SK-N-SH (cell line): ENCODE results near the gene GPR18. TPM values are rescaled to one million over a fixed set of nuclear protein-coding genes. Genes with fewer than 3 reads are reported as not detected.

Experiments
- CTCF ChIA-PET: fragments of 300-600, 350-600 bp; formaldehyde crosslinking; extraction: SDS; loops from one replicate; lab custom pipeline; 2021; lab: Yijun Ruan, JAX
- POLR2A ChIA-PET: fragments of 350-600 bp; sonication (Branson Sonifier 250); formaldehyde crosslinking; extraction: SDS; loops from one replicate; lab custom pipeline; 2020; ENCODE audit warnings: antibody characterized with exemption, inconsistent platforms; lab: Yijun Ruan, JAX
- DNase-seq: peaks from one replicate; pipeline ENCODE4 v3.0.0; 2012
- H2AFZ ChIP-seq: fragments of 200-600 bp; sonication (generic); 2 replicates; pipeline ENCODE4 v1.8.1; 2016; ENCODE audit warnings: antibody characterized with exemption, mild to moderate bottlenecking, low read depth
- H3F3A ChIP-seq: fragments of 200-600 bp; sonication (generic); replicated peaks from 2 replicates; pipeline ENCODE3; 2016; ENCODE audit warnings: antibody characterized with exemption, mild to moderate bottlenecking; ENCODE audit not compliant: insufficient read depth
- H3K27ac ChIP-seq, 2 experiments: fragments of 200-500 bp in 1 of 2; fragments of 200-600 bp in 1 of 2; sonication (Bioruptor generic) in 1 of 2; sonication (generic), shearing (Covaris generic) in 1 of 2; 2 replicates each; pipeline versions ENCODE4 v1.5.1 to v1.6.1; 2014 to 2016; ENCODE audit warnings: low read depth in 2 of 2, inconsistent platforms in 1 of 2, low read length in 1 of 2, mild to moderate bottlenecking in 1 of 2, mixed read lengths in 1 of 2
- H3K27me3 ChIP-seq: fragments of 200-600 bp; sonication (generic), shearing (Covaris generic); 2 replicates; pipeline ENCODE4 v1.6.1; 2016; ENCODE audit warnings: mixed run types; ENCODE audit not compliant: insufficient read depth
- H3K36me3 ChIP-seq, 2 experiments: fragments of 200-500 bp in 1 of 2; fragments of 200-600 bp in 1 of 2; sonication (Bioruptor generic) in 1 of 2; sonication (generic) in 1 of 2; replicated peaks in 1 of 2; 2 replicates each; pipeline versions ENCODE3 to v1.5.1; 2014 to 2016; ENCODE audit warnings: low read length in 1 of 2, mild to moderate bottlenecking in 1 of 2; ENCODE audit not compliant: insufficient read depth in 2 of 2, control insufficient read depth in 1 of 2
- H3K4me1 ChIP-seq, 2 experiments: fragments of 200-500 bp in 1 of 2; fragments of 200-600 bp in 1 of 2; sonication (Bioruptor generic) in 1 of 2; sonication (generic), shearing (Covaris generic) in 1 of 2; 2 replicates each; pipeline versions ENCODE4 v1.5.1 to v1.6.1; 2014 to 2016; ENCODE audit warnings: low read depth in 1 of 2, low read length in 1 of 2, mixed run types in 1 of 2; ENCODE audit not compliant: insufficient read depth in 2 of 2, control insufficient read depth in 1 of 2
- H3K4me2 ChIP-seq: fragments of 200-600 bp; sonication (generic), shearing (Covaris generic); 2 replicates; pipeline ENCODE4 v1.6.1; 2017; ENCODE audit warnings: mixed run types
- H3K4me3 ChIP-seq, 2 experiments: fragments of 200-500 bp in 1 of 2; fragments of 200-600 bp in 1 of 2; sonication (Bioruptor generic) in 1 of 2; sonication (generic), shearing (Covaris generic) in 1 of 2; 2 replicates each; pipeline versions ENCODE4 v1.5.1 to v1.8.1; 2014 to 2016; ENCODE audit warnings: low read depth in 2 of 2, inconsistent platforms in 1 of 2, low read length in 1 of 2, mild to moderate bottlenecking in 1 of 2, mixed read lengths in 1 of 2, moderate library complexity in 1 of 2
- H3K79me2 ChIP-seq: fragments of 200-600 bp; sonication (generic); 2 replicates; pipeline ENCODE4 v1.8.1; 2017; ENCODE audit warnings: mild to moderate bottlenecking; ENCODE audit not compliant: insufficient read depth
- H3K9ac ChIP-seq: fragments of 200-600 bp; sonication (generic); 2 replicates; pipeline ENCODE4 v1.6.1; 2017; ENCODE audit warnings: mixed run types
- H3K9me2 ChIP-seq: fragments of 200-600 bp; sonication (generic); 2 replicates; pipeline ENCODE4 v1.6.1; 2017; ENCODE audit warnings: mixed run types
- H3K9me3 ChIP-seq: fragments of 200-600 bp; sonication (generic); 2 replicates; pipeline ENCODE4 v1.6.1; 2017; ENCODE audit warnings: mixed run types, mild to moderate bottlenecking, moderate library complexity
- H4K20me1 ChIP-seq: fragments of 200-600 bp; sonication (generic); 2 replicates; pipeline ENCODE4 v1.6.1; 2017; ENCODE audit warnings: mild to moderate bottlenecking, mixed run types; ENCODE audit not compliant: insufficient read depth
- CTCF ChIP-seq: fragments of 200-600 bp; sonication (generic); IDR thresholded peaks from 2 replicates; pipeline ENCODE4 v1.6.1; 2017; ENCODE audit warnings: antibody characterized with exemption, mild to moderate bottlenecking, moderate library complexity
- EP300 ChIP-seq, 2 experiments: IDR thresholded peaks; 2 replicates each; pipeline versions ENCODE4 v1.4.0 to v1.6.1; 2012; ENCODE audit warnings: borderline replicate concordance in 1 of 2, low read depth in 1 of 2, low read length in 1 of 2
- FOXJ3 ChIP-seq: sonication (generic); formaldehyde crosslinking; IDR thresholded peaks from 2 replicates; pipeline ENCODE4 v1.5.1; 2020; ENCODE audit warnings: mild to moderate bottlenecking, missing genetic modification reagents
- GATA2 ChIP-seq: sonication (generic); formaldehyde crosslinking; IDR thresholded peaks from 2 replicates; pipeline ENCODE4 v1.5.0; 2020; ENCODE audit warnings: mild to moderate bottlenecking, missing genetic modification reagents
- NRF1 ChIP-seq: IDR thresholded peaks from 2 replicates; pipeline ENCODE4 v1.6.1; 2012; ENCODE audit warnings: low read depth, mild to moderate bottlenecking, low read length
- POLR2AphosphoS5 ChIP-seq: IDR thresholded peaks from 2 replicates; pipeline ENCODE4 v1.6.1; 2012; ENCODE audit warnings: low read depth, low read length
- REST ChIP-seq: IDR thresholded peaks from 2 replicates; pipeline ENCODE4 v1.6.1; 2012; ENCODE audit warnings: mild to moderate bottlenecking, low read depth, low read length, moderate library complexity
- RFX5 ChIP-seq: IDR thresholded peaks from 2 replicates; pipeline ENCODE4 v1.6.1; 2012; ENCODE audit warnings: mild to moderate bottlenecking, improper control_type of control experiment, low read length
- SIN3A ChIP-seq: IDR thresholded peaks from 2 replicates; pipeline ENCODE4 v1.6.1; 2012; ENCODE audit warnings: low read depth, mild to moderate bottlenecking, low read length, moderate library complexity, borderline replicate concordance
- USF1 ChIP-seq: IDR thresholded peaks from 2 replicates; pipeline ENCODE4 v1.4.0; 2012; ENCODE audit warnings: low read depth, borderline replicate concordance
- USF2 ChIP-seq: fragments of 150-350 bp; IDR thresholded peaks from 2 replicates; pipeline ENCODE4 v1.6.1; 2017; ENCODE audit warnings: antibody characterized with exemption, low read length, low read depth, borderline replicate concordance
- WGBS: methylation state at CpG from one replicate; pipeline ENCODE4 v1.1.6; 2017; ENCODE audit warnings: low lambda C conversion rate; 5-methylcytosine and 5-hydroxymethylcytosine counted together
- polyA plus RNA-seq, 3 experiments: library from polyadenylated mRNA; depleted of rRNA; stranded (reverse); fragments of >200 nt; gene quantifications; 2 replicates each; pipeline ENCODE4 v1.2.3, GENCODE V29; 2012

GPR18 gene
- polyA plus RNA-seq, 1 of the 3 experiments (the other 2 are of a cell fraction), result not detected

GRCh38 chr13:99299256-99299919 lies 41.2 kb upstream of the GPR18 start:
- Histone ChIP-seq H3K4me3 (no peak overlapping the region), H3K79me2 (no peaks in the 10 kb centered on the region), H3K27me3 (no peaks in the 10 kb centered on the region), H3K4me1 (peaks cover 5 to 11% of the 10 kb centered on the region in 2 experiments; a peak in 2 of 4 replicates), H4K20me1 (no peaks in the 10 kb centered on the region), H3K4me2 (no peak overlapping the region), H3F3A (no peaks in the 10 kb centered on the region), H2AFZ (no peak overlapping the region), H3K9me3 (no peaks in the 10 kb centered on the region), H3K27ac (no peak overlapping the region), H3K9ac (no peak overlapping the region), H3K36me3 (peaks cover 4 to 5% of the 10 kb centered on the region in 2 experiments), H3K9me2 (no peaks in the 10 kb centered on the region)
- 87% methylated on average over 4 of the region's 4 CpGs for WGBS
- ChIA-PET POLR2A (no interaction called here), CTCF (interaction anchor here (1.0 to 2.6 kb wide), 6 partner anchors 10 to 123 kb away, joined by 3 to 9 read pairs (median 5); no protein-coding TSS in a partner anchor)
- TF ChIP-seq NRF1 (no peak), USF1 (no peak)
- DNase-seq, result no peak

GRCh38 chr13:99298056-99298455 lies 39.9 kb upstream of the GPR18 start:
- no peak for DNase-seq
- Histone ChIP-seq H3K36me3 (peaks cover 4 to 5% of the 10 kb centered on the region in 2 experiments), H2AFZ (no peak overlapping the region), H3K79me2 (no peaks in the 10 kb centered on the region), H3K4me3 (no peak overlapping the region), H3F3A (no peaks in the 10 kb centered on the region), H3K4me1 (peaks cover 5 to 11% of the 10 kb centered on the region in 2 experiments; a peak in 2 of 4 replicates), H3K27me3 (no peaks in the 10 kb centered on the region), H4K20me1 (no peaks in the 10 kb centered on the region), H3K9me2 (no peaks in the 10 kb centered on the region), H3K9ac (no peak overlapping the region), H3K4me2 (no peak overlapping the region), H3K27ac (no peak overlapping the region), H3K9me3 (no peaks in the 10 kb centered on the region)
- WGBS, result 95% methylated on average over 2 of the region's 2 CpGs
- ChIA-PET CTCF (interaction anchor here (0.7 to 2.6 kb wide), 3 partner anchors 29 to 138 kb away, joined by 3 to 9 read pairs (median 5); no protein-coding TSS in a partner anchor), POLR2A (no interaction called here)
- TF ChIP-seq EP300 (IDR thresholded peaks at IDR 0.05; ENCODE audit: borderline replicate concordance in 1 of 2, low read depth in 1 of 2, low read length in 1 of 2) (no peak), POLR2AphosphoS5 (no peak), RFX5 (no peak), SIN3A (no peak), FOXJ3 (no peak), CTCF (no peak), GATA2 (CRISPR knock-in tag) (no peak), REST (no peak), USF2 (no peak)
